Nephron (organoid): Measurements from ENCODE around the gene MRM2.

Source experiments
- H3K27ac Mint-ChIP-seq, 3 experiments: 2 replicates each; pipeline ENCODE4 v1.8.0; 2020; ENCODE audit warnings: mixed read lengths in 3 of 3, mild to moderate bottlenecking in 2 of 3, moderate library complexity in 1 of 3
- H3K27me3 Mint-ChIP-seq: 2 replicates; pipeline ENCODE4 v1.8.0; 2021; ENCODE audit warnings: low read depth, mild to moderate bottlenecking, moderate library complexity, mixed read lengths
- H3K36me3 Mint-ChIP-seq: 2 replicates; pipeline ENCODE4 v1.8.0; 2020; ENCODE audit warnings: low read depth, mixed read lengths
- H3K4me1 Mint-ChIP-seq: 2 replicates; pipeline ENCODE4 v1.8.0; 2020; ENCODE audit warnings: mixed read lengths
- H3K4me3 Mint-ChIP-seq, 3 experiments: 2 replicates each; pipeline ENCODE4 v1.8.0; 2020; ENCODE audit warnings: mild to moderate bottlenecking in 3 of 3, mixed read lengths in 3 of 3, moderate library complexity in 2 of 3
- H3K9me3 Mint-ChIP-seq: 2 replicates; pipeline ENCODE4 v1.8.0; 2020; ENCODE audit warnings: mixed read lengths
- CTCF ChIP-seq, 3 experiments: fragments of 200-600 bp; sonication (generic); IDR thresholded peaks; one replicate each; pipeline ENCODE4 v1.5.0; 2021; ENCODE audit warnings: antibody characterized with exemption in 3 of 3; ENCODE audit not compliant: unreplicated experiment in 3 of 3

Gene MRM2

GRCh38 chr7:2198760-2199159, 43.2 kb downstream of the MRM2 start:
- Mint-ChIP-seq H3K4me3 (no peak overlapping the region), H3K27ac (no peak overlapping the region), H3K27me3 (peaks cover 10% of the 10 kb centered on the region), H3K4me1 (peaks cover 26% of the 10 kb centered on the region), H3K9me3 (no peaks in the 10 kb centered on the region), H3K36me3 (peaks cover 44% of the 10 kb centered on the region)
- TF ChIP-seq CTCF (IDR thresholded peaks at IDR 0.05; ENCODE audit: unreplicated experiment in 3 of 3): no peak

DNA sequence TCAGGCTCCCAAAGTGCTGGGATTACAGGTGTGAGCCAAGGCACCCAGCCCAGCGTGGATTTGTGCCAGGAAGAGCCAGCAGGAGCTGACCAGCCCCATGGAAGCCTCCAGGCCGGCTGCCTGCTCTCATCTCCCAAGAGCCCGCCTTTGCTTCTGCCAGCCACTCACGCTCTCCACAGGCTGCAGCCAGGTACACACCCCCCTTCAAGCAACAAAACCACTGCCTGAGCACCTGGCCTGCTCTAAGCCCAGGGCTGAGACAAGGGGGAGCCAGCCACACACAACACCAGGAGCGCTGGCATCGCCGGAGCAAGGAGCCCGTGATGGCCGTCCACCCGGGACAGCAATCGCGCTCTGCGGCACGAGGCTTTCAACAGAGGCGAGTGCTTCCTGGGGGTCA, 43.8 kb downstream of the MRM2 start:
- H3K27ac Mint-ChIP-seq: no peak overlapping the region
- no peak for TF ChIP-seq CTCF (IDR thresholded peaks at IDR 0.05; ENCODE audit: unreplicated experiment in 3 of 3)
- H3K4me3 Mint-ChIP-seq: no peak overlapping the region
- H3K36me3 Mint-ChIP-seq: peaks cover 47% of the 10 kb centered on the region
- peaks cover 24% of the 10 kb centered on the region for H3K4me1 Mint-ChIP-seq
- H3K9me3 Mint-ChIP-seq: no peaks in the 10 kb centered on the region
- peaks cover 10% of the 10 kb centered on the region for H3K27me3 Mint-ChIP-seq

DNA sequence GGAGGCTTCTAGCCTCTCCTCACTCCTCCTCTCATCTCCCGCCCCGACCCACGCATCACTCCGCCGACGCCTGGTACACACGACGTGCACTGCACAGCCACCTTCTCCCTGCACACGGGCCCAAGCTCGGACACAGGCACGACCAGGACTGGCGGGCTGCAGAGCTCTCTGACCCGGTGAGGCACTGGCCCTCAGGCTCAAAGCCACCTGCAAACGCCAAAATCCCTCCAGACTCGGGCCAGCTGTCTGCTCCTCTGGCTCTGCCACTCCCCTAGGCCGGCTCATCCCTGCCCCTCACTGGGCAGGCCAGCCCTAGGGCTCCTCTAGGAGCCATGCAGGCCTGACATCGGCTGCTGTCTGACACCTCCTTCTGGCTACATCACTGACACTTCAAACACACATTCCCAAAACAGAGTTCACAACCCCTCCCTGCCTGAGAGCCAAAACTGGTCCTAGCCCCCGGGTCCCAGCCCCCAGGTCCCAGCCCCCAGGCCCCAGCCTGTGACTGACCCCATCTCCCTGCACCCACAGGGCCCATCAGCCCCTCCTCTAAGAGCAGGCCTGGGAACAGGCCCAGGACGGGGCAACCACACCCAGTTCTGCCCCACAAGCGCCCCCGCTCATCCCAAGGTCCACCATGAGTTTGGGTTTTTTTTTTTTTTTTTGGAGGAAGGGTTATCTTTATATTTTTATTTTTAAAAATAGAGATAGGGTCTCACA, 44.4 kb downstream of the MRM2 start:
- no peak for TF ChIP-seq CTCF (IDR thresholded peaks at IDR 0.05; ENCODE audit: unreplicated experiment in 3 of 3)
- peaks cover 52% of the 10 kb centered on the region for H3K36me3 Mint-ChIP-seq
- no peak overlapping the region for H3K27ac Mint-ChIP-seq
- no peak overlapping the region for H3K4me3 Mint-ChIP-seq
- peaks cover 10% of the 10 kb centered on the region for H3K27me3 Mint-ChIP-seq
- H3K9me3 Mint-ChIP-seq: no peaks in the 10 kb centered on the region
- peaks cover 24% of the 10 kb centered on the region for H3K4me1 Mint-ChIP-seq

- Mint-ChIP-seq H3K27me3 (peaks cover 10% of the 10 kb centered on the region), H3K4me3 (no peak overlapping the region), H3K36me3 (peaks cover 57% of the 10 kb centered on the region), H3K9me3 (no peaks in the 10 kb centered on the region), H3K4me1 (peaks cover 20% of the 10 kb centered on the region), H3K27ac (no peak overlapping the region)
- TF ChIP-seq CTCF (IDR thresholded peaks at IDR 0.05; ENCODE audit: unreplicated experiment in 3 of 3): no peak
Observed at GRCh38 chr7:2196381-2197378, 45.3 kb downstream of the MRM2 start.

DNA sequence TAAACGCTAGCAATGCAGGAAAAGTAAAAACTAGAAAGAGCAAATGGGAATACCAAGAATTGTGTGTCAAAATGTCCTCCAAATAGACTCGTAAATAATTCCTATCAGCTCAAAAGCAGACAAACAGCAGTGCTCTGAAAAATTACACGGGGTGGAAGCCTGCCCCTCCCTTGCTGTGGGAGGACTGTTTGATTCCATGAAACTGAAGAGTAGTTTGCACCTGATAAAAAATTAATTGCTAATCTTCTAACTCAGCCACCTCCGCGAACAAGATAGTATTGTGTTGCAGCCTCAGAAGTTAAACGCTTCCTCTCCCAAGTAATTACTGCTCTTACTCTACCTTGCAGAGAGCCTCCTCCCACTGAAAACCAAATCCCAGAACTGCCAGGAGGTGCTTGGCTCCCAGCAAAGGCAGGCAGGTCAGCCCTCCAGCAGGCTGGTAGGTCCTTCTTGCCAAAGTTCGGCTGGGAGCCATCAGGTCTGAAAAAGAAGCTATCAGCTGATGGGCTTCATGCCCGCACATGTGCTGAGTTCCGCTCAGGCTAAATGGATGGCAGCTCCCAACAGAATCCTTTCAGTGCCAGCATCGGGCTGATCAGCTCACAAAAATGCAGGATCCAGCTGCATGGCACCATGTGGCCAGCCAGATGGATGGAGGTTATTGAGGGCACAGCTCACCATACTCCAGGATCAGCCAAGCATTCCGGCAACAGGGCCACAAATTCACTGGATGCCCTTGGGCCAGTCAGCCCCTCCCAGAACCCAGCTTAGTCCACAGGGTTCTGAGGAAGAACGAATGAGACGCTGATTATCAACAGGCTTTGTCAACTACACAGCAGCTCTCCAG, 46.4 kb downstream of the MRM2 start:
- Mint-ChIP-seq H3K4me3 (no peak overlapping the region), H3K36me3 (peaks cover 61% of the 10 kb centered on the region), H3K4me1 (peaks cover 20% of the 10 kb centered on the region), H3K27ac (no peak overlapping the region), H3K9me3 (no peaks in the 10 kb centered on the region), H3K27me3 (peaks cover 10% of the 10 kb centered on the region)
- no peak for TF ChIP-seq CTCF (IDR thresholded peaks at IDR 0.05; ENCODE audit: unreplicated experiment in 3 of 3)
